C4-2B (cell line): ENCODE results near the gene METAP1D.

ENCODE experiments used
- CTCF ChIP-seq: fragments of 450-650 bp; conservative IDR thresholded peaks from 2 replicates; pipeline ENCODE4 v1.5.1; 2017; ENCODE audit warnings: mild to moderate bottlenecking
- ZFX ChIP-seq: fragments of 450-650 bp; IDR thresholded peaks from 2 replicates; pipeline ENCODE4 v1.6.1; 2017

- TF ChIP-seq CTCF: no peak
- TF ChIP-seq ZFX: no peak
Observed at GRCh38 chr2:172120118-172120517, 120.4 kb downstream of the METAP1D start.
